CD4-positive, alpha-beta T cell (primary cell): ENCODE results near the gene REXO5. TPM values are rescaled to one million over a fixed set of nuclear protein-coding genes. Genes with fewer than 3 reads are reported as not detected.

Experiments
- ATAC-seq: fragments of 200-7000 bp; cut with Tn5 transposase; one replicate; pipeline ENCODE4 v1.10.0; 2022; ENCODE audit warnings: mild to moderate bottlenecking; ENCODE audit not compliant: poor library complexity
- CTCF ChIA-PET: fragments of 350-600 bp; sonication (Branson Sonifier 250); formaldehyde crosslinking; loops from one replicate; lab custom pipeline; 2021; ENCODE audit warnings: antibody characterized with exemption, inconsistent platforms; lab: Charles Lee
- POLR2A ChIA-PET: fragments of 350-600 bp; sonication (Branson Sonifier 250); formaldehyde crosslinking; loops from one replicate; lab custom pipeline; 2021; ENCODE audit warnings: antibody characterized with exemption, inconsistent platforms; lab: Charles Lee
- DNase-seq, 14 experiments: peaks; one replicate each; pipeline ENCODE4 v3.0.0-alpha.2; 2013 to 2020; ENCODE audit warnings: mixed read lengths in 2 of 14
- H3K27ac ChIP-seq, 2 donors: one replicate each; pipeline versions ENCODE4 v1.5.1 to v1.7.0; 2013; ENCODE audit warnings: low read length in 2 of 2, low read depth in 1 of 2, mild to moderate bottlenecking in 1 of 2
- H3K27me3 ChIP-seq, 2 experiments: 1 replicate in 1 of 2; 2 replicates in 1 of 2; pipeline versions ENCODE4 v1.6.1 to v1.7.0; 2013; ENCODE audit warnings: low read length in 2 of 2, control low read depth in 1 of 2, mild to moderate bottlenecking in 1 of 2, moderate library complexity in 1 of 2; ENCODE audit not compliant: insufficient read depth in 2 of 2, control insufficient read depth in 1 of 2
- H3K36me3 ChIP-seq: one replicate; pipeline ENCODE4 v1.6.1; 2013; ENCODE audit warnings: low read length, control low read depth; ENCODE audit not compliant: insufficient read depth
- H3K4me1 ChIP-seq: one replicate; pipeline ENCODE4 v1.6.1; 2013; ENCODE audit warnings: low read length, control low read depth; ENCODE audit not compliant: insufficient read depth
- H3K4me3 ChIP-seq: one replicate; pipeline ENCODE4 v1.5.1; 2013; ENCODE audit warnings: mild to moderate bottlenecking, low read length, moderate library complexity
- H3K9me3 ChIP-seq, 2 experiments: 1 replicate in 1 of 2; 2 replicates in 1 of 2; pipeline versions ENCODE4 v1.6.1 to v1.7.0; 2013; ENCODE audit warnings: low read length in 2 of 2, mild to moderate bottlenecking in 2 of 2, control low read depth in 1 of 2, moderate library complexity in 1 of 2; ENCODE audit not compliant: control insufficient read depth in 1 of 2, insufficient read depth in 1 of 2
- H3K27ac Mint-ChIP-seq: one replicate; pipeline ENCODE4 v1.8.0; 2020; ENCODE audit warnings: mixed read lengths
- H3K27me3 Mint-ChIP-seq: one replicate; pipeline ENCODE4 v1.8.0; 2021; ENCODE audit warnings: mixed read lengths
- H3K36me3 Mint-ChIP-seq: one replicate; pipeline ENCODE4 v1.8.0; 2021; ENCODE audit warnings: low read depth, mixed read lengths
- H3K4me1 Mint-ChIP-seq: one replicate; pipeline ENCODE4 v1.8.0; 2021; ENCODE audit warnings: low read depth, mixed read lengths
- H3K4me3 Mint-ChIP-seq: one replicate; pipeline ENCODE4 v1.8.0; 2020; ENCODE audit warnings: mild to moderate bottlenecking, mixed read lengths
- H3K9me3 Mint-ChIP-seq: one replicate; pipeline ENCODE4 v1.8.0; 2020; ENCODE audit warnings: mixed read lengths
- intact Hi-C, 2 experiments: fragments of 100-400 bp; cut with DNase I in 1 of 2; cut with micrococcal nuclease in 1 of 2; formaldehyde crosslinking; loops; one replicate each; pipeline versions ENCODE4 v1.15.1 to v1.9.0; 2023 to 2025; cut with DNase I, micrococcal nuclease
- total RNA-seq, 174 experiments: library from RNA in 2 of 174; stranded (reverse) in 2 of 174; gene quantifications; one replicate each; pipeline ENCODE4 v1.2.3 and lab custom pipeline; 2021 to 2026
- TF ChIP-seq, protein P1 (sequence below): fragments of 200-600 bp; IDR thresholded peaks from one replicate; pipeline ENCODE4 v1.8.0; 2022; ENCODE audit warnings: antibody characterized with exemption, mild to moderate bottlenecking

The REXO5 gene
- total RNA-seq, 2 experiments from 2014 or later = 0.56 TPM; not detected in 1

DNA sequence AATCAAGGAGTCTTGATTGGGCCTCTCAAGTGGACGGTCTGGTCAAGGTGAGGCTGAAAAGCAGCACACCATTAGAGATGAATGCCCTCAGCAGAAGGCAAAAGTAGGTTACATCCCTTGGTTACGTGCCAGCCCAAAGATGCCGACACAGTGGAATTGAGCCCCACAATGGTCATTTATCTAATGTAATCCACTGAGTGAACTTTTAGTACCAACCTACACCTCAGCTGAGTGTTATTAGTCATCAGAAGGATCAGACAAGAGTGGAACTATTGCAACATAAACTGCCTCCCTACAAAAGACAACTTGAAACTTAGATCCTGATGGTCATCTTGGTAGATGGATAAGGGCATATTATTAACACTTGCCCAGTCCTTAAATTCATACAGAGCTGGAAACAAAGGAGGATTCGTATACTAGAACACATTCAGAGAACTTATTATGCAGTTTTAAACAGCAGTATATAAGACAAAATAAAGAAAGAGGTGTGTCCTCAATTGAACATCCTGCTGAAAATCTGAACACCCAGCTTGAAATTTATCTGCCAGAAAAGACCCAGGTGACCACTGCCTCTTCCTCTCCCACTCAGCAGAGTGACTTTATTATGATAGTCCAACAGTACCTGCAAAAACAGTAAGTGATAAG, 91.0 kb downstream of the REXO5 start:
- H3K27ac ChIP-seq = no peak overlapping the region
- H3K27me3 ChIP-seq = no peaks in the 10 kb centered on the region
- H3K9me3 ChIP-seq = no peaks in the 10 kb centered on the region
- DNase-seq = no peak
- Mint-ChIP-seq H3K4me3 (peak overlapping the region; percentile 17), H3K36me3 (peaks cover 43% of the 10 kb centered on the region), H3K9me3 (no peaks in the 10 kb centered on the region), H3K27ac (no peak overlapping the region), H3K4me1 (peaks cover 53% of the 10 kb centered on the region), H3K27me3 (no peaks in the 10 kb centered on the region)
- ChIA-PET CTCF (interaction anchor here (2.9 kb wide), 1 partner anchor 23 kb away, joined by 11 read pairs; no protein-coding TSS in a partner anchor), POLR2A (no interaction called here)
- TF ChIP-seq, protein P1, sequence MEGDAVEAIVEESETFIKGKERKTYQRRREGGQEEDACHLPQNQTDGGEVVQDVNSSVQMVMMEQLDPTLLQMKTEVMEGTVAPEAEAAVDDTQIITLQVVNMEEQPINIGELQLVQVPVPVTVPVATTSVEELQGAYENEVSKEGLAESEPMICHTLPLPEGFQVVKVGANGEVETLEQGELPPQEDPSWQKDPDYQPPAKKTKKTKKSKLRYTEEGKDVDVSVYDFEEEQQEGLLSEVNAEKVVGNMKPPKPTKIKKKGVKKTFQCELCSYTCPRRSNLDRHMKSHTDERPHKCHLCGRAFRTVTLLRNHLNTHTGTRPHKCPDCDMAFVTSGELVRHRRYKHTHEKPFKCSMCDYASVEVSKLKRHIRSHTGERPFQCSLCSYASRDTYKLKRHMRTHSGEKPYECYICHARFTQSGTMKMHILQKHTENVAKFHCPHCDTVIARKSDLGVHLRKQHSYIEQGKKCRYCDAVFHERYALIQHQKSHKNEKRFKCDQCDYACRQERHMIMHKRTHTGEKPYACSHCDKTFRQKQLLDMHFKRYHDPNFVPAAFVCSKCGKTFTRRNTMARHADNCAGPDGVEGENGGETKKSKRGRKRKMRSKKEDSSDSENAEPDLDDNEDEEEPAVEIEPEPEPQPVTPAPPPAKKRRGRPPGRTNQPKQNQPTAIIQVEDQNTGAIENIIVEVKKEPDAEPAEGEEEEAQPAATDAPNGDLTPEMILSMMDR = no peak
- H3K4me1 ChIP-seq = peaks cover 24% of the 10 kb centered on the region
- no peak overlapping the region for H3K4me3 ChIP-seq
- intact Hi-C loops = no loop called here
- H3K36me3 ChIP-seq = peaks cover 17% of the 10 kb centered on the region
- no peak for ATAC-seq

DNA sequence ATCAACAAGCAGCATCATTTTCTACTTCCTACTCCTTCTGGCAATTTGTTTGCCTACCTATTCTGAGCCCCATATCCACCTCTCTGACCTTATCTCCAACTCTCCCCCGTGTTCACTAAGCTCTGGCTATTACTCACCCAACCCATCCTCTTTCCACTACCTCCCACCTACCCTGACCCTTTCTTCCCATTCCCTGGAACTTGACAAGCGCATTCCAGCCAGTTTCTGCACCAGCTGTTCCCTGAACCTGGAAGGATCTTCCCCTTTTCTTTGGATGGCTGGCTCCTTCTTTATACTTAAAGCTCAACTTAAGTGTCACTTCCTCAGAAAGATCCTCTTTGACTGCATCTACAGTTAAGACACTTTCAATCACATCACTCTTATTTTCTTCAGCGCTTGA, 91.6 kb downstream of the REXO5 start:
- Mint-ChIP-seq H3K27ac (no peak overlapping the region), H3K9me3 (no peaks in the 10 kb centered on the region), H3K4me1 (peaks cover 58% of the 10 kb centered on the region), H3K27me3 (no peaks in the 10 kb centered on the region), H3K4me3 (peak overlapping the region; percentile 17), H3K36me3 (peaks cover 38% of the 10 kb centered on the region)
- no peaks in the 10 kb centered on the region for H3K9me3 ChIP-seq
- ChIA-PET POLR2A (interaction anchor here (1.1 kb wide), 1 partner anchor 91 kb away, joined by 3 read pairs; no protein-coding TSS in a partner anchor), CTCF (interaction anchor here (2.9 kb wide), 1 partner anchor 23 kb away, joined by 11 read pairs; no protein-coding TSS in a partner anchor)
- H3K4me3 ChIP-seq = no peak overlapping the region
- no peak overlapping the region for H3K27ac ChIP-seq
- H3K36me3 ChIP-seq = peaks cover 14% of the 10 kb centered on the region
- ATAC-seq = no peak
- TF ChIP-seq, protein P1 = no peak
- peaks cover 27% of the 10 kb centered on the region for H3K4me1 ChIP-seq
- no peak for DNase-seq
- intact Hi-C loops = loop anchor here in 1 of 2 experiments (2.0 kb wide), 1 partner anchor 23 kb away; no protein-coding TSS in a partner anchor
- no peaks in the 10 kb centered on the region for H3K27me3 ChIP-seq

DNA sequence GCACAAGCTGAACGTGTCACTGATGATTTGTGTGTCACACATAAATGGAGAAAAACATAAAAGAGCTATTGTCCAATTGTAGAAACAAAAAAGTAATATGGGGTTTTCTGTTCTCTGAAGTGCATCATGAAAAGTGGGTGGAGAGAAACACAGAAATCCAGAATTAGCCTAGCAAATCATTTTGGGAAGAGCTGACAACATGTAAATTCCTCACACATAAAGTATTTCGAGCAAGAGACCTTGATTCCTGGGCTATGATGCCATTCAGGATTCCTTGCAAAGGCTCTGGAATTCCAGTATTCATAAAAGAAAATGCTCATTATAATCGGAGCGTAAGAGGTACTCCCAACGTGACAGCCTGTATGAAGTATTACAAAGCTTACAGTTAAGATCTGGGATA, 92.7 kb downstream of the REXO5 start:
- Mint-ChIP-seq H3K27me3 (no peaks in the 10 kb centered on the region), H3K9me3 (no peaks in the 10 kb centered on the region), H3K4me3 (peak overlapping the region; percentile 96), H3K4me1 (peaks cover 70% of the 10 kb centered on the region), H3K36me3 (peaks cover 33% of the 10 kb centered on the region), H3K27ac (peak overlapping the region; percentile 95)
- intact Hi-C loops = loop anchor here in 1 of 2 experiments (2.0 kb wide), 1 partner anchor 24 kb away; no protein-coding TSS in a partner anchor
- Histone ChIP-seq H3K27ac (peak overlapping the region; percentile 45 to 85), H3K4me3 (peak overlapping the region; percentile 84), H3K4me1 (peaks cover 37% of the 10 kb centered on the region), H3K27me3 (no peaks in the 10 kb centered on the region), H3K9me3 (no peaks in the 10 kb centered on the region), H3K36me3 (peaks cover 8% of the 10 kb centered on the region)
- CTCF ChIA-PET = interaction anchor here (2.9 kb wide), 1 partner anchor 24 kb away, joined by 11 read pairs; no protein-coding TSS in a partner anchor
- no peak for ATAC-seq
- no peak for DNase-seq
- TF ChIP-seq, protein P1 = no peak
- POLR2A ChIA-PET = interaction anchor here (1.1 to 3.0 kb wide), 4 partner anchors 25 to 260 kb away, joined by 3 to 34 read pairs (median 5); partner anchors contain the start of gene LDAF1

Other genes starting within 250 kb of the REXO5 start
- not detected for gene ACSM2B, start 230.2 kb upstream of the REXO5 start, total RNA-seq
- under 1 TPM; 0.17 to 0.36 TPM for gene ACSM1, start 108.8 kb upstream of the REXO5 start, total RNA-seq
- 100 to 1,000 TPM; 105 to 107 TPM for gene THUMPD1, start 64.7 kb upstream of the REXO5 start, total RNA-seq
- 1 to 10 TPM; 4.6 to 6.2 TPM for gene ACSM3, start 42.5 kb upstream of the REXO5 start, total RNA-seq
- under 1 TPM; 0.25 to 0.45 TPM for gene ERI2, start 55 bp upstream of the REXO5 start, total RNA-seq
- gene DCUN1D3, start 93.8 kb downstream of the REXO5 start, total RNA-seq = 1 to 10 TPM; 1.9 TPM
- gene LYRM1, start 94.2 kb downstream of the REXO5 start, total RNA-seq = 10 to 100 TPM; 13.3 to 14.0 TPM